ENCODE measurements around the gene SIRT3.

- TF ChIP-seq CTCF (conservative IDR thresholded peaks at IDR 0.05; ENCODE audit: low read length): no peak
- TF ChIP-seq EZH2phosphoT487 (IDR thresholded peaks at IDR 0.05; ENCODE audit: borderline replicate concordance): no peak
Observed at GRCh38 chr11:270451-271318, 34.5 kb upstream of the SIRT3 start.

All from Loucy (cell line).